IPS-NIHi7 (cell line): ENCODE results near the gene WDR49.

ENCODE experiments used
- DNase-seq: peaks from one replicate; pipeline ENCODE4 v3.0.0; 2012; ENCODE audit warnings: mixed read lengths; ENCODE audit errors: extremely low spot score

Gene WDR49

DNA sequence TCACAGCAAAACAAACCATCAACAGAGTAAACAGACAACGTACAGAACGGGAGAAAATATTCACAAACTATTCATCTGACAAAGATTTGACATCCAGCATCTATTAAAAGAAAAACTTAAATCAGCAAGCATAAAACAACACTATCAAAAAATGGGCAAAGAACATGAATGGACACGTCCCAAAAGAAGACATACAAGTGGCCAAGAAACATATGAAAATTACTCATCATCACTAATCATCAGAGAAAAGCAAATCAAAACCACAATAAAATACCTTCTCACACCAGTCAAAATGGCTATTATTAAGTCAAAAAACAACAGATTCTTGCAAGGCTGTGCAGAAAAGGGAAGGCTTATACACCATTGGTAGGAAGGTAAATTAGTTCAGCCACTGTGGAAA is 166.2 kb downstream of the WDR49 start:
- no peak for DNase-seq

- DNase-seq: no peak
Measured at GRCh38 chr3:167484551-167484950, 169.2 kb downstream of the WDR49 start.

DNA sequence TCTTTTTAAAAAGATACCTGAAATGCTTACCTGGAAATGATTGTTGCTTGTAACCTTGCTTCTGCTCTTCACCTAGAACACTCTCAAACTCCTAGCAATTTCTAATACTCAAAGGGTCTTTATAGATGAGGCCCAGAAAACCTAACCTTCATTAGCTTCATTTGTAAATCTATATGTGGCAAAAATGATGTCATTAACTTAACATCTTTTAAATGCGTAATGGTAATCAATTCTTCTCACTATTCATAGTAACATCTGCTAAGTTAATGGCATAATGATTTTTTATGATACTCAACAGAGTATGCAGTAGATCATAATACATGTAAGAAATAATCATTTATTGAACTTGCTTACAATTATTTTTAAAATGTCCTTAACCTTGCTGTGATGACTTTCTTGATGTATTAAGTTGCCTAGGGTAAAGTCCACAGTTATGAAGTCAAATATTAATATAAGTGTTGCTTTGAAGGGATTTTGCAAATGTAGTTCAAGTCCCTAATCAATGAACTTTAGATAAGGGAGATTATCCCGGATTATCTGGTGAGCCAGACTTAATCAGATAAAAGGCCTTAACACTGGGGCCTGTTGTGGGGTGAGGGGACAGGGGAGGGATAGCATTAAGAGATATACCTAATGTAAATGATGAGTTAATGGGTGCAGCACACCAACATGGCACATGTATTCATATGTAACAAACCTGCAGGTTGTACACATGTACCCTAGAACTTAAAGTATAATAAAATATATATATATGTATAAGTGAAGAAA is 169.8 kb downstream of the WDR49 start:
- no peak for DNase-seq

GRCh38 chr3:167481164-167481563 is 172.6 kb downstream of the WDR49 start:
- DNase-seq: no peak

GRCh38 chr3:167480748-167481147 is 173.0 kb downstream of the WDR49 start:
- no peak for DNase-seq

DNA sequence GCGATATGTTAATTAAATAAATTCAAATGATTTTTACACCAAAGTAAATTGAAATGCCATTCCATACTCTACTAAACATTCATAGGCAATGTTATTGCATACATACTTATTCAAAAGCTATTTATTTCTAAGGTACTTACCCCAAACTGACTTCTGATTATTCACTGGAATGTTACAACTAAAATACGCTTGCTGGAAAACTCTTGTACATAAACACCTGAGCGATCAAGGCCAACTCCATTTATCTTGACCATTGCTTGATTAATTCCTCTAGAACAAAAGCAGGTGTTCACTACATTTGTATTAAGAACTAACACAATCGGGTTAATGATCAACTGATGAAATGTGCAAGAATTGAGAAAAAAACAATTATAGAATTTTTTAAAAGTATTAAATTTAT is 179.9 kb downstream of the WDR49 start, which contains the start of gene SERPINI2:
Gene SERPINI2, minus strand, starts transcription at position 180 of the 400 bp plus-strand sequence. CDS start 2,208 bp downstream, outside the sequence.
- DNase-seq: no peak

GRCh38 chr3:167469381-167469780 is 184.4 kb downstream of the WDR49 start:
- DNase-seq: no peak

GRCh38 chr3:167467848-167468611 is 185.7 kb downstream of the WDR49 start:
- no peak for DNase-seq

GRCh38 chr3:167466966-167467365 is 186.8 kb downstream of the WDR49 start:
- DNase-seq: no peak

DNA sequence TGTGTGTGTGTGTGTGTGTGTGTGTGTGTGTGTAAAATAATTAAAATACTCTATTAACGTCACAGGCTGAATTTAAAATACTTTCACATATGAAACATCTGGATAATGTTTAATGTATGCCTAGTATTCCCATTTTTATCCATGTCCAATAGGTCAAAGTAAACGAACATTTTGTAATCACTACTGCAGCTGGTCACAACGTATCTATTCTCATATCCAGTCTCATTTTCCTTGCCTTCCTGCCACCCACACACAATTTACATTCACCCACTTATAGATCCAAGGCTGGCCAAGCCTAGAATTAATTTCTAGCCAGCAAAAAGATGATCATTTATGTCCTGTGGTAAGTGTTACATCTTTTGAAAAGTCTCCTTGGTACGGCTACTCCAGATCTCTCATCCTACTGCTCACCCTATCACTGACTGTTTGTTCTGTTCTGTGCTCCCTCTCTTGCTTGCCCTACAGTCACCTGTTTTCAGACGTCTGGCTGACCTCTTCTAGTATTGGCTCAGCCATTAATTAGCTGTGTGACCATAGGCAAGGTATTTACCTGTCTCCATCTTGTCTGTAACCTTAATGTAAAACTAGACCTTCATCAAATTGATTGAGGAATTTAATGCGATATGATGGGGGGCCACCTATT is 197.5 kb downstream of the WDR49 start:
- DNase-seq: no peak

DNA sequence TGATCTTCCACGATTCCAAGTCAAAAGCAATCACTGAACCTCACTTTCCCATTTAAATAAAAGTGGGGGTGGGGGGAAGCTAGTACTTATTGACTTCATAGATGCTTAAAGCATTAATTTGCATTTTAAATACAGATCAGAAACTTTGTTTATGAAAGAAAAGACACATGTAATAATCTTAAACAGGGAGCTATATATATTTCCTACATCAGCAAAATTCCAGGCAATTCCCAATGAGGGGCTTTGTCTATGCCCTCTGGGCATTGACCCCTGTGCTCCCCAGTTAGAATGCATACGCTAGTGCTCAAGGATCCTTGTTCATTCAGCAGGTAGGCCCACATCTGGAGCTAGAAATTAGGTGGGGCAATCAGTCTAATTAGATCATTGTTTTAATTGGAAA is 199.9 kb downstream of the WDR49 start:
- no peak for DNase-seq

GRCh38 chr3:167451282-167451681 is 202.5 kb downstream of the WDR49 start:
- no peak for DNase-seq

- DNase-seq: no peak
Measured at GRCh38 chr3:167450675-167451074, 203.1 kb downstream of the WDR49 start.

- no peak for DNase-seq
Measured at GRCh38 chr3:167450195-167450594, 203.5 kb downstream of the WDR49 start.

DNA sequence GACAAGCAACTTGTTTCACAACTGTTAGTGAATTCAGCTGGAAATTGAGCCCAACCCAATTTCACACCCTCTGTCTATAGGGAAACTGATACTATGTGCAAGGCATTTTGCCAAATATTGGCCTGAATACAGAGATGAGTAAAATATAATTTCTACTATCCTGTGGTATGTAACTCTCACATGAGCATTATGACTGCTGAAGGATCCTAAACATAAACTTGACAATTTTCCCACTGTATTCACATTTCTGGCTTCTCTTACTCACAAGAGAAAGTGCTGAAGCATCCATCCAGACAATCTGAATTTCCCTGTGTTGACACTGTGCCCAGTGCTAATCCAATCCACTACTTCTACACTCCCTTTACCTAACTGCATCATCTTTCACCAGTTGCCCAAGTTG is 208.3 kb downstream of the WDR49 start:
- no peak for DNase-seq

GRCh38 chr3:167441256-167441655 is 212.5 kb downstream of the WDR49 start:
- no peak for DNase-seq

DNA sequence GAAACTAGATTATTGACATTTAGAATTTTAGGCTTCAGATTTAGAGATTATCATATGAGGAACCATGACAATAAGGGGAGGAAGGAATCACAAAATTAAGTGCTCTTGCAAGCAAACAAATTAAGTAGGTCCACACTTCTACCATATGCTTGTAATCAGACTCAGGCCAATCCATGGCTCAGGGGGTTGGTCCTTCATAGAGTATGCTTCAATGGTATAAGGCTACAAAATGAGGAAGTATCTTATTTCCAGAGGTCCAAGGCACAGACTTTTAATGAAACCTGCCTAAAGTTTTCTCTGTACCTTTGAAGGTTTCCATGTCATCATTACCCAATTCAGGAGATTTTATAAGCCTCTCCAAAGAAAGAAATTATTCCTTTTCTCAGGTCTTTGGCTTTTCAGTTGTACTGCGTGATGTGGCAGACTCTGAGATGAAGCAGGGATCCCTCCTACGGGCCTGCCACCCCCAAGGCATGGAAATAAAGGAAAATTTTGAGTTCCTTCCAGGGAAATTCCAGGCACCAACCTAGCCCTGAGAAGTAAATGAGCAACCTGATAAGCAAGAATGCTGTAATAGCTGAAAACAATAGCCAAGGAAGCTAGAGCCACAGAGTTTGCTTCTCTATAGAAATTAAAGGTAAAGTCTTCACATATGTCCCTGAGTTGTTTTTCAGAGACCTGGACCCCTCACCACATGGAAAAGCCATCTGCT is 216.2 kb downstream of the WDR49 start:
- no peak for DNase-seq
